Stimulated activated CD8-positive, alpha-beta memory T cell treated with anti-CD3 and anti-CD28 coated beads, Interleukin-15, amount 100 ng/mL, for 1 hour (primary cell): ENCODE data around the gene SELENOV.

Source experiments
- DNase-seq: peaks from one replicate; pipeline ENCODE4 v3.0.0-alpha.2; 2020; ENCODE audit warnings: low read depth

SELENOV gene

DNA sequence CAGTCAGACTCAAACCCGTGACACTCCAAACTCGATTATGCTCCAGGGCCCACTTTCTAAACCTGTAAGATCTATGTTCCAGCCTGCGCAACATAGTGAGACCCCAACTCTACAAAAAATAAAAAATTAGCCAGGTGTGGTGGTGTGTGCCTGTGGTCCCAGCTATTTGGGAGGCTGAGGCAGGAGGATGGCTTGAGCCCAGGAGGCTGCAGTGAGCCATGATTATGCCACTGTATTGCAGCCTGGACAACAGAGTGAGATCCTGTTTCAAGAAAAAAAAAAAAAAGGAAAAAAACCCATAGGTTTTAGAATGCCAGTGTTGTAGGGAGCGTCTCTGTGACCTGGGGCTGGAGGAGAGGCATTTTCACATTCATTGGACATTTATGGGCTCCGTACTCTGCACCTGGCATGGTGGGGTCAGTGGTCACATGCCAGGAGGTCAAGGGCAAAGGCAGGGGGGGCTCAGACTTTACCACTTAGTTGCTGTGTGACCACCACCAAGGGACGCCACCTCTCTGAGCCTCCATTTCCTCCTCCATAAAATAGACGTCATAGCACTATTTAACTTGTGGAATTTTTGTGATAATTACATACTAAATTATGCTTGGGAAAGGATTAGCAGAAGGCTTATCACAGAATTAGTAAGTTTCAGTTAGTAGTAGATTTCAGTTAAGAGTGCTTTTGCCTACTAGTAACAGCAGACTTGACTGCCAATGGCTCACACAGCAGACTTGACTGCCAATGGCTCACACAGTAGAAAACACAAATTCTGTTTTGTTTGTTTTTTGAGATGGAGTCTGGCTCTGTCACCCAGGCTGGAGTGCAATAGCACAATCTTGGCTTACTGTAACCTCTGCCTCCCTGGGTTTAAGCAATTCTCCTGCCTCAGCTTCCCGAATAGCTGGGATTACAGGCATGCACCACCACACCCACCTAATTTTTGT, 5.9 kb downstream of the SELENOV start:
- DNase-seq = no peak

DNA sequence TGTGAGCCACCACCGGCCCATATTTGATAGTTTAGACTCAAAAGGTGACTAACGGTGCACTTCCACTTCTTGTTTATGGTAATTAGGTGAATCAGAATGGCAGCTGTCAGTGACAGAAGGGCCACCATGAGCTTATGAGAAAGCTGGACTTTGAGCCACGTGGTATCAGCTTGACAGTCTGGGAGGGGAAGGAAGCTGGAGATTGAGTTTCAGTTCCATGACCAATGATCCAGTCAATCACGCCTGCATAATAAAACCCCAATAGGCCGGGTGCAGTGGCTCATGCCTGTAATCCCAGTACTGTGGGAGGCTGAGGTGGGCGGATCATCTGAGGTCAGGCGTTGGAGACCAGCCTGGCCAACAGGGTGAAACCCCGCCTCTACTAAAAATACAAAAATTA, 9.6 kb downstream of the SELENOV start:
- DNase-seq = no peak

DNA sequence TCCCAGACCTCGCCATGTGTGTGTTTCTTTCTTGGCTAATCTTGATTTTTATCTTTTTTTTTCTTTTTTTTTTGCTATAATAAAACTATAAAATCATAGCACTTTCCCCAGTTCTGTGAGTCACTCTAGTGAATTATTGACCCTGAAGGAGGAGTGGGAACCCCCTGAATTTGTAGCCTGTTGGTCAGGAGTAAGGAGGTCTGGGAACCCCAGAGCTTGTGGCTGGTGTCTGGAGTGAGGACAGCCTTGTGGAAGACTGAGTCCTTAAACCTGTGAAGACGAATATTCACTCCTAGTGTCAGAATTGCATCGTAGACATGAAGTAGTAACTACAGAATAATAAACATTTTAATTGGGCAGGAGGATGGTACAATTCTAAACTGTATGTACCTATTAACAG, 10.3 kb downstream of the SELENOV start:
- no peak for DNase-seq

- DNase-seq = no peak
Measured at GRCh38 chr19:39531834-39532232, 16.9 kb downstream of the SELENOV start.

GRCh38 chr19:39532233-39533002, 17.5 kb downstream of the SELENOV start, which contains the start of gene EID2B:
Gene EID2B, minus strand, starts transcription at chr19:39532852. Its CDS starts 50 bp downstream, at chr19:39532802.
- peak; percentile 87 for DNase-seq

- DNase-seq = no peak
Measured at GRCh38 chr19:39533003-39533512, 18.1 kb downstream of the SELENOV start.

DNA sequence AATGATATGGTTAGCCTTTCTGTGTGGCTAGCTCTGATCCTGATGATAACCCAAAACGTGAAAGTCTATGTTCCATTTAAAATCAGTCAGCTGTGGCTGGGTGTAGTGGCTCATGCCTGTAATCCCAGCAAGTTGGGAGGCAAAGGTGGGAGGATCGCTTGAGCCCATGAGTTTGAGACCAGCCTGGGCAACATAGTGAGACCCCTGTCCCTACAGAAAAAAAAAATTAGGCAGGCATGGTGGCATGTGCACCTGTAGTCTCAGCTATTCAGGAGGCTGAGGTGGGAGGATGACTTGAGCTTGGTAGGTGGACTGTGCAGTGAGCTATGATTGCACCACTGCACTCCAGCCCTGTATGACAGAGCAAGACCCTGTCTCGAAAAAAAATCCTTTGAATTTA, 18.9 kb downstream of the SELENOV start:
- DNase-seq = no peak

GRCh38 chr19:39539165-39539517, 24.2 kb downstream of the SELENOV start:
- no peak for DNase-seq

DNA sequence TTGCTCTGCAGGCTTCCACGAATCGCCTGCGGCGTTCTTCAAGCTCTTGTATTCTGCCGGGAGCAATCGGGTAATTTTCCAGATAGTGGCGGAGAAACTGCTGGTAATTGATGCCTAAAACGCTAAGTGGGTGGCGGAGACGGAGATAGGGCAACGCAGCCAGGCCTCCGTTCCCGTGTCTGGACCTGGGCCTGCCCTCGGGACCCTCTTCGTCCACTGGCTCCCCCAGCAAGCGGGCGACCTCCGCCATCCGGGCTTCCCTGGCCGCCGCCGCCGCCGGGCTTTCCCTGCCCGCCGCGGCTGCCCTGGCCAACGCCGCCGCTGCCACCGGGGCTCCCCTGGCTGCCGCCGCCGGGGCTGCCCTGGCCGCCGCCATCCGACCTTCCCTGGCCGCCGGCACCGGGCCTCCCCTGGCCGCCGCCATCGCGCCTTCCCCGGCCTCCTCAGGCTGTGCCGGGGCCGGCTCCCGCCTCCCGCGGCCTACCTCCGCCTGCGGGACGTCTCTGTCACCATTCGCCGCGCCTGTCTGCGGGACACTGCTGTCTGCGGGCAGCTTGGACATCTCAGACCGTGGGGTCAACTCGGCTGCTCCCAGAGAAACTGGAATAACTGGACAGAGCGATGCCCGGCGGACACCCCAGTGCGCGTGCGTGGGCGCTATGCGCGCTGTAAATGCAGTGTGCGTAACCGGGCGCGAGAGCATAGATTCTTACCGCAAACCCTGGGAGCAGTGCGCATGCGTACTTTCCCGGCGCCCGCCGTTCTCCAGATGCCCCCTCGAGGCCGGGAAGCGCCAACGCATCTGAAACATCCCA, 24.8 kb downstream of the SELENOV start, which contains the start of gene EID2:
Gene EID2 (minus strand): TSS at position 644 of the 815 bp plus-strand sequence. CDS start 82 bp downstream, at position 562.
- DNase-seq = peak; percentile 88

GRCh38 chr19:39540333-39540673, 25.4 kb downstream of the SELENOV start:
- DNase-seq = no peak

- no peak for DNase-seq
Measured at GRCh38 chr19:39542206-39542605, 27.3 kb downstream of the SELENOV start.

GRCh38 chr19:39543477-39543857, 28.5 kb downstream of the SELENOV start:
- no peak for DNase-seq

DNA sequence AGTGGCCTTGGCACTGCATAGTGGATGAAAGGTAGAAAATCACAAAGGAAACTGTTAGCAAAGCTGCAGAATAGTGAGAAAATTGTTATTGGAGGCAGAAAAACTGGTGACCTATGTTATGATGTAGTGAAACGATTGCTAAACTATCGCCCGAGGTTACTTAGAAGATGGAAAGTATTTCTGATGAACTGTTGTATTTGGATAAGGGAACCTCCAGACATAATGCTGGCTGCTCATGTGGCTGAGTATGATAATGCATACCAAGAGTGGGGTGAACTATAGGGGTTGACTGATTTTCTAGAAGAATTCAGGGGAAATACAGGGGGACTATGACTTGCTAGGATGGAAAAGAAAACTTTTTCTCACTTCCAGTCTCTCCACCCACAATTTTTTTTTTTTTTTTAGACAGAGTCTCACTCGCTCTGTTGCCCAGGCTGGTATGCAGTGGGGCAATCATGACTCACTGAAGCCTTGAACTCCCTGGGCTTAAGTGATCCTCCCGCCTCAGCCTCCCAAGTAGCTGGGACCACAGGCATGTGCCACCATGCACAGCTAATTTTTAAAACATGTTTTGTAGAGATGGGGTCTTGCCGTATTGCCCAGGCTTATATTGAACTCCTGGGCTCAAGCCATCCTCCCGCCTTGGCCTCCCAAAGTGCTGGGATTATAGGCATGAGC, 29.4 kb downstream of the SELENOV start:
- no peak for DNase-seq

- DNase-seq = no peak
Measured at GRCh38 chr19:39544911-39545310, 30.0 kb downstream of the SELENOV start.

DNA sequence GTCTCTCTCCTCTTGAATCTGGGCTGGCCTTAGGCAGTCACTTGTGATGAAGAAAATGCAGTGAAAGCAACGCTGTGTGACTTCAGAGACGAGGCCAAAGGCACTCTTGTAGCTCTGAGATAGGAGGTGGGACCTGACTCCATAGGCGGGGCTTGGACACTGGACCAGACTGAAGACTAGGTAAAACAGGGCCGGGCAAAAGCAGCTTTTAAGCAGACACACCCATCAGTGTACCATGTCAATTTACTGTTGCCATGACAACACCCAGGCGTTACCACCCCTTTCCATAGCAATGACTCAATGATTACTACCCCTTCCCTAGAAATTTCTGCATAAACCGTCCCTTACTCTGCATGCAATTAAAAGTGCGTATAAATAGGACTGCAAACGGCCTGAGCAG, 31.7 kb downstream of the SELENOV start:
- no peak for DNase-seq

DNA sequence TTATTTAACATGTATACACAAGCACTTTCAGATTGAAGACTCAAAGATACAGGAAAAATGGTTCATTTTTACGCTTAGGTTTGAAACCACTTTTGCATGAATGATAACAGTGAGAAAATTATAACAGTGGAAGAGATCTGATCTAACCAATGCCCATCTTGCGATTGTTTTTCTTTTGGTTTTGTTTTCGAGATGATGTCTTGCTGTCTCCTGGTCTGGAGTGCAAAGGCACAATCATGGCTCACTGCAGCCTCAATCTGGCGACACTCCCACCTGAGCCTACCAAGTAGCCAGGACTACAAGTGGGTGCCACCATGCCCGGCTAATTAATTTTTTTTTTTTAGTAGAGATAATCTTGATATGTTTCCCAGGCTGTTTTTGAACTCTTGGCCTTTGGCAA, 35.3 kb downstream of the SELENOV start:
- no peak for DNase-seq

GRCh38 chr19:39553082-39553652, 38.2 kb downstream of the SELENOV start:
- no peak for DNase-seq

- DNase-seq = no peak
Measured at GRCh38 chr19:39554701-39555311, 39.9 kb downstream of the SELENOV start.

- no peak for DNase-seq
Measured at GRCh38 chr19:39555883-39556282, 40.9 kb downstream of the SELENOV start.

GRCh38 chr19:39557811-39558623, 43.1 kb downstream of the SELENOV start:
- no peak for DNase-seq
